IMR-90 (cell line): ENCODE data around the gene ZCCHC3.
A peak's percentile ranks its signal among the peaks of the same experiment; 100 is the strongest.

ENCODE experiments used
- CEBPB ChIP-seq: IDR thresholded peaks from 2 replicates; pipeline ENCODE4 v1.6.1; 2012; ENCODE audit warnings: low read depth, low read length, improper control_type of control experiment
- CHD1 ChIP-seq: IDR thresholded peaks from 2 replicates; pipeline ENCODE4 v1.6.1; 2012; ENCODE audit warnings: low read depth, low read length, improper control_type of control experiment
- MAZ ChIP-seq: IDR thresholded peaks from 2 replicates; pipeline ENCODE4 v1.6.1; 2012; ENCODE audit warnings: low read depth, mild to moderate bottlenecking, low read length, improper control_type of control experiment, moderate library complexity, borderline replicate concordance
- MXI1 ChIP-seq: IDR thresholded peaks from 2 replicates; pipeline ENCODE4 v1.6.1; 2012; ENCODE audit warnings: low read depth, mild to moderate bottlenecking, low read length, moderate library complexity, borderline replicate concordance
- POLR2A ChIP-seq: IDR thresholded peaks from 2 replicates; pipeline ENCODE4 v1.6.1; 2012; ENCODE audit warnings: mild to moderate bottlenecking, low read depth, low read length
- RAD21 ChIP-seq: IDR thresholded peaks from 2 replicates; pipeline ENCODE4 v1.6.1; 2012; ENCODE audit warnings: low read length, improper control_type of control experiment
- RCOR1 ChIP-seq: IDR thresholded peaks from 2 replicates; pipeline ENCODE4 v1.6.1; 2012; ENCODE audit warnings: mild to moderate bottlenecking, low read length, improper control_type of control experiment; ENCODE audit not compliant: insufficient replicate concordance
- RFX5 ChIP-seq: IDR thresholded peaks from 2 replicates; pipeline ENCODE4 v1.8.0; 2012; ENCODE audit warnings: low read depth, mild to moderate bottlenecking, low read length, moderate library complexity
- SMC3 ChIP-seq: fragments of 150-350 bp; IDR thresholded peaks from 2 replicates; pipeline ENCODE4 v1.6.1; 2016; ENCODE audit warnings: low read depth, mild to moderate bottlenecking, antibody characterized with exemption, low read length, moderate library complexity
- TF ChIP-seq, protein P1 (sequence below): conservative IDR thresholded peaks from 2 replicates; pipeline ENCODE4 v1.5.1; 2012; ENCODE audit warnings: mild to moderate bottlenecking, low read depth, low read length, improper control_type of control experiment
- TF ChIP-seq, protein P2 (sequence below): fragments of 150-350 bp; IDR thresholded peaks from 2 replicates; pipeline ENCODE4 v1.6.1; 2017; ENCODE audit warnings: mild to moderate bottlenecking, antibody characterized with exemption, low read length, low read depth

DNA sequence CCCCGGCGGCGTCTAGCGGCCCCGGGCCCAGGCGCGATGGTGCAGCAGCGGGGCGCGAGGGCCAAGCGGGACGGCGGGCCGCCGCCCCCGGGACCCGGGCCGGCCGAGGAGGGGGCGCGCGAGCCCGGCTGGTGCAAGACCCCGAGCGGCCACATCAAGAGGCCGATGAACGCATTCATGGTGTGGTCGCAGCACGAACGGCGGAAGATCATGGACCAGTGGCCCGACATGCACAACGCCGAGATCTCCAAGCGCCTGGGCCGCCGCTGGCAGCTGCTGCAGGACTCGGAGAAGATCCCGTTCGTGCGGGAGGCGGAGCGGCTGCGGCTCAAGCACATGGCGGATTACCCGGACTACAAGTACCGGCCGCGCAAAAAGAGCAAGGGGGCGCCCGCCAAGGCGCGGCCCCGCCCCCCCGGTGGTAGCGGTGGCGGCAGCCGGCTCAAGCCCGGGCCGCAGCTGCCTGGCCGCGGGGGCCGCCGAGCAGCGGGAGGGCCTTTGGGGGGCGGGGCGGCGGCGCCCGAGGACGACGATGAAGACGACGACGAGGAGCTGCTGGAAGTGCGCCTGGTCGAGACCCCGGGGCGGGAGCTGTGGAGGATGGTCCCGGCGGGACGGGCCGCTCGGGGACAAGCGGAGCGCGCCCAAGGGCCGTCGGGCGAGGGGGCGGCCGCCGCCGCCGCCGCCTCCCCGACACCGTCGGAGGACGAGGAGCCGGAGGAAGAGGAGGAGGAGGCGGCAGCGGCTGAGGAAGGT, 28.7 kb downstream of the ZCCHC3 start:
- TF ChIP-seq SMC3 (no peak; the same call in 1 of the 2 replicates), RAD21 (no peak), POLR2A (no peak), CHD1 (no peak), MAZ (peak; percentile 18; the same call in 1 of the 2 replicates), RCOR1 (no peak), RFX5 (no peak), MXI1 (peak; percentile 86; the same call in 1 of the 2 replicates), CEBPB (no peak)
- TF ChIP-seq, protein P1, sequence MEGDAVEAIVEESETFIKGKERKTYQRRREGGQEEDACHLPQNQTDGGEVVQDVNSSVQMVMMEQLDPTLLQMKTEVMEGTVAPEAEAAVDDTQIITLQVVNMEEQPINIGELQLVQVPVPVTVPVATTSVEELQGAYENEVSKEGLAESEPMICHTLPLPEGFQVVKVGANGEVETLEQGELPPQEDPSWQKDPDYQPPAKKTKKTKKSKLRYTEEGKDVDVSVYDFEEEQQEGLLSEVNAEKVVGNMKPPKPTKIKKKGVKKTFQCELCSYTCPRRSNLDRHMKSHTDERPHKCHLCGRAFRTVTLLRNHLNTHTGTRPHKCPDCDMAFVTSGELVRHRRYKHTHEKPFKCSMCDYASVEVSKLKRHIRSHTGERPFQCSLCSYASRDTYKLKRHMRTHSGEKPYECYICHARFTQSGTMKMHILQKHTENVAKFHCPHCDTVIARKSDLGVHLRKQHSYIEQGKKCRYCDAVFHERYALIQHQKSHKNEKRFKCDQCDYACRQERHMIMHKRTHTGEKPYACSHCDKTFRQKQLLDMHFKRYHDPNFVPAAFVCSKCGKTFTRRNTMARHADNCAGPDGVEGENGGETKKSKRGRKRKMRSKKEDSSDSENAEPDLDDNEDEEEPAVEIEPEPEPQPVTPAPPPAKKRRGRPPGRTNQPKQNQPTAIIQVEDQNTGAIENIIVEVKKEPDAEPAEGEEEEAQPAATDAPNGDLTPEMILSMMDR, result 0 out of 2 replicates have a peak, but pooled peaks have one; percentile 6
- TF ChIP-seq, protein P2, sequence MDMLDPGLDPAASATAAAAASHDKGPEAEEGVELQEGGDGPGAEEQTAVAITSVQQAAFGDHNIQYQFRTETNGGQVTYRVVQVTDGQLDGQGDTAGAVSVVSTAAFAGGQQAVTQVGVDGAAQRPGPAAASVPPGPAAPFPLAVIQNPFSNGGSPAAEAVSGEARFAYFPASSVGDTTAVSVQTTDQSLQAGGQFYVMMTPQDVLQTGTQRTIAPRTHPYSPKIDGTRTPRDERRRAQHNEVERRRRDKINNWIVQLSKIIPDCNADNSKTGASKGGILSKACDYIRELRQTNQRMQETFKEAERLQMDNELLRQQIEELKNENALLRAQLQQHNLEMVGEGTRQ, result no peak
